ENCODE data around the gene NAXD. TPM values are rescaled to one million over a fixed set of nuclear protein-coding genes. Genes with fewer than 3 reads are reported as not detected.

NAXD gene
- total and polyA plus RNA-seq, 7 experiments from 2014 or later, result 17.2 to 35.4 (median 25.9) TPM

GRCh38 chr13:110625771-110626321, 10.5 kb downstream of the NAXD start:
- H3K27me3 Mint-ChIP-seq, result no peaks in the 10 kb centered on the region
- H3K4me1 Mint-ChIP-seq, result peaks cover 27 to 63% (median 50%) of the 10 kb centered on the region in 7 donors
- no peaks in the 10 kb centered on the region for H3K9me3 Mint-ChIP-seq
- no peaks in the 10 kb centered on the region for H3K9me3 ChIP-seq (ENCODE audit: control insufficient read depth in 2 of 3, low read length in 3 of 3)
- peak overlapping the region in 4 of 9 donors; percentile 53 to 83 (median 64) for H3K27ac Mint-ChIP-seq
- no peak overlapping the region for H3K4me3 ChIP-seq (ENCODE audit: low read length)
- H3K27me3 ChIP-seq (ENCODE audit: control insufficient read depth in 2 of 2, insufficient read depth in 2 of 2, low read length in 2 of 2), result no peaks in the 10 kb centered on the region
- ChIA-PET POLR2A (no interaction called here), CTCF (no interaction called here)
- H3K4me1 ChIP-seq (ENCODE audit: control insufficient read depth in 2 of 2, insufficient read depth in 2 of 2, low read length in 2 of 2), result no peaks in the 10 kb centered on the region
- H3K36me3 Mint-ChIP-seq, result peaks cover 3 to 32% (median 6%) of the 10 kb centered on the region in 5 donors
- H3K27ac ChIP-seq (ENCODE audit: low read depth, low read length), result no peak overlapping the region
- H3K36me3 ChIP-seq (ENCODE audit: control insufficient read depth in 2 of 3, insufficient read depth in 3 of 3, low read length in 3 of 3), result peaks cover 0 to 70% (median 7%) of the 10 kb centered on the region in 3 experiments
- intact Hi-C loops (cut with micrococcal nuclease), result no loop called here
- no peak overlapping the region for H3K4me3 Mint-ChIP-seq
- DNase-seq, result no peak
- no peak for ATAC-seq

GRCh38 chr13:110626521-110626920, 11.2 kb downstream of the NAXD start:
- Histone ChIP-seq H3K27ac (ENCODE audit: low read depth, low read length) (no peak overlapping the region), H3K27me3 (ENCODE audit: control insufficient read depth in 2 of 2, insufficient read depth in 2 of 2, low read length in 2 of 2) (no peaks in the 10 kb centered on the region), H3K4me3 (ENCODE audit: low read length) (no peak overlapping the region), H3K36me3 (ENCODE audit: control insufficient read depth in 2 of 3, insufficient read depth in 3 of 3, low read length in 3 of 3) (peaks cover 0 to 77% (median 7%) of the 10 kb centered on the region in 3 experiments), H3K9me3 (ENCODE audit: control insufficient read depth in 2 of 3, low read length in 3 of 3) (no peaks in the 10 kb centered on the region), H3K4me1 (ENCODE audit: control insufficient read depth in 2 of 2, insufficient read depth in 2 of 2, low read length in 2 of 2) (no peaks in the 10 kb centered on the region)
- DNase-seq (no peak), ATAC-seq (no peak)
- Mint-ChIP-seq H3K36me3 (peaks cover 3 to 32% (median 6%) of the 10 kb centered on the region in 5 donors), H3K4me1 (peaks cover 28 to 64% (median 55%) of the 10 kb centered on the region in 7 donors), H3K27ac (peak overlapping the region in 2 of 9 donors; percentile 54), H3K9me3 (no peaks in the 10 kb centered on the region), H3K27me3 (no peaks in the 10 kb centered on the region), H3K4me3 (no peak overlapping the region)
- ChIA-PET POLR2A (no interaction called here), CTCF (no interaction called here)
- intact Hi-C loops (cut with micrococcal nuclease), result no loop called here

GRCh38 chr13:110627351-110627750, 12.0 kb downstream of the NAXD start:
- ChIA-PET CTCF (no interaction called here), POLR2A (no interaction called here)
- no peaks in the 10 kb centered on the region for H3K4me1 ChIP-seq (ENCODE audit: control insufficient read depth in 2 of 2, insufficient read depth in 2 of 2, low read length in 2 of 2)
- H3K27ac ChIP-seq (ENCODE audit: low read depth, low read length), result no peak overlapping the region
- no peaks in the 10 kb centered on the region for H3K9me3 ChIP-seq (ENCODE audit: control insufficient read depth in 2 of 3, low read length in 3 of 3)
- H3K36me3 ChIP-seq (ENCODE audit: control insufficient read depth in 2 of 3, insufficient read depth in 3 of 3, low read length in 3 of 3), result peaks cover 0 to 74% (median 7%) of the 10 kb centered on the region in 3 experiments
- Mint-ChIP-seq H3K27ac (peak overlapping the region in 3 of 9 donors; percentile 54 to 76 (median 75)), H3K27me3 (no peaks in the 10 kb centered on the region), H3K9me3 (no peaks in the 10 kb centered on the region), H3K4me1 (peaks cover 30 to 62% (median 54%) of the 10 kb centered on the region in 7 donors), H3K4me3 (no peak overlapping the region), H3K36me3 (peaks cover 3 to 33% (median 11%) of the 10 kb centered on the region in 5 donors)
- DNase-seq (no peak), ATAC-seq (no peak)
- intact Hi-C loops (cut with micrococcal nuclease), result no loop called here
- no peaks in the 10 kb centered on the region for H3K27me3 ChIP-seq (ENCODE audit: control insufficient read depth in 2 of 2, insufficient read depth in 2 of 2, low read length in 2 of 2)
- no peak overlapping the region for H3K4me3 ChIP-seq (ENCODE audit: low read length)

- H3K27me3 ChIP-seq (ENCODE audit: control insufficient read depth in 2 of 2, insufficient read depth in 2 of 2, low read length in 2 of 2), result no peaks in the 10 kb centered on the region
- Mint-ChIP-seq H3K27ac (peak overlapping the region in 6 of 9 donors; percentile 41 to 76 (median 58)), H3K4me1 (peaks cover 29 to 57% (median 51%) of the 10 kb centered on the region in 7 donors), H3K27me3 (no peaks in the 10 kb centered on the region), H3K36me3 (peaks cover 3 to 30% (median 10%) of the 10 kb centered on the region in 5 donors), H3K4me3 (no peak overlapping the region), H3K9me3 (no peaks in the 10 kb centered on the region)
- DNase-seq, result no peak
- H3K4me1 ChIP-seq (ENCODE audit: control insufficient read depth in 2 of 2, insufficient read depth in 2 of 2, low read length in 2 of 2), result no peaks in the 10 kb centered on the region
- no peak for ATAC-seq
- no peak overlapping the region for H3K4me3 ChIP-seq (ENCODE audit: low read length)
- ChIA-PET CTCF (no interaction called here), POLR2A (no interaction called here)
- H3K9me3 ChIP-seq (ENCODE audit: control insufficient read depth in 2 of 3, low read length in 3 of 3), result no peaks in the 10 kb centered on the region
- no peak overlapping the region for H3K27ac ChIP-seq (ENCODE audit: low read depth, low read length)
- H3K36me3 ChIP-seq (ENCODE audit: control insufficient read depth in 2 of 3, insufficient read depth in 3 of 3, low read length in 3 of 3), result peaks cover 0 to 71% (median 7%) of the 10 kb centered on the region in 3 experiments
- intact Hi-C loops (cut with micrococcal nuclease), result no loop called here
These were observed 12.6 kb downstream of the NAXD start for GRCh38 chr13:110627761-110628476.

- intact Hi-C loops (cut with micrococcal nuclease), result no loop called here
- Histone ChIP-seq H3K27ac (ENCODE audit: low read depth, low read length) (no peak overlapping the region), H3K4me1 (ENCODE audit: control insufficient read depth in 2 of 2, insufficient read depth in 2 of 2, low read length in 2 of 2) (no peaks in the 10 kb centered on the region), H3K4me3 (ENCODE audit: low read length) (no peak overlapping the region), H3K9me3 (ENCODE audit: control insufficient read depth in 2 of 3, low read length in 3 of 3) (no peaks in the 10 kb centered on the region), H3K36me3 (ENCODE audit: control insufficient read depth in 2 of 3, insufficient read depth in 3 of 3, low read length in 3 of 3) (peaks cover 0 to 66% (median 7%) of the 10 kb centered on the region in 3 experiments), H3K27me3 (ENCODE audit: control insufficient read depth in 2 of 2, insufficient read depth in 2 of 2, low read length in 2 of 2) (no peaks in the 10 kb centered on the region)
- no peak for ATAC-seq
- Mint-ChIP-seq H3K9me3 (no peaks in the 10 kb centered on the region), H3K27ac (peak overlapping the region in 5 of 9 donors; percentile 41 to 76 (median 58)), H3K36me3 (peaks cover 3 to 28% (median 9%) of the 10 kb centered on the region in 5 donors), H3K4me1 (peaks cover 29 to 52% (median 47%) of the 10 kb centered on the region in 7 donors), H3K27me3 (no peaks in the 10 kb centered on the region), H3K4me3 (no peak overlapping the region)
- DNase-seq, result no peak
- POLR2A ChIA-PET, result no interaction called here
- CTCF ChIA-PET, result no interaction called here
These were observed 13.1 kb downstream of the NAXD start for GRCh38 chr13:110628477-110628793.

- H3K4me3 ChIP-seq (ENCODE audit: low read length), result no peak overlapping the region
- Mint-ChIP-seq H3K9me3 (no peaks in the 10 kb centered on the region), H3K27ac (peak overlapping the region in 8 of 9 donors; percentile 47 to 81 (median 70)), H3K4me3 (no peak overlapping the region), H3K27me3 (no peaks in the 10 kb centered on the region), H3K4me1 (peaks cover 29 to 52% (median 47%) of the 10 kb centered on the region in 7 donors), H3K36me3 (peaks cover 3 to 28% (median 9%) of the 10 kb centered on the region in 5 donors)
- ChIA-PET POLR2A (interaction anchor here (1.2 kb wide), 1 partner anchor 32 kb away, joined by 3 read pairs; no protein-coding TSS in a partner anchor), CTCF (no interaction called here)
- ATAC-seq (no peak), DNase-seq (no peak)
- H3K9me3 ChIP-seq (ENCODE audit: control insufficient read depth in 2 of 3, low read length in 3 of 3), result no peaks in the 10 kb centered on the region
- intact Hi-C loops (cut with micrococcal nuclease), result loop anchor here in 1 of 2 donors (1.0 kb wide), 1 partner anchor 13 kb away; no protein-coding TSS in a partner anchor
- no peaks in the 10 kb centered on the region for H3K4me1 ChIP-seq (ENCODE audit: control insufficient read depth in 2 of 2, insufficient read depth in 2 of 2, low read length in 2 of 2)
- H3K27me3 ChIP-seq (ENCODE audit: control insufficient read depth in 2 of 2, insufficient read depth in 2 of 2, low read length in 2 of 2), result no peaks in the 10 kb centered on the region
- H3K36me3 ChIP-seq (ENCODE audit: control insufficient read depth in 2 of 3, insufficient read depth in 3 of 3, low read length in 3 of 3), result peaks cover 3 to 65% (median 7%) of the 10 kb centered on the region in 3 experiments
- H3K27ac ChIP-seq (ENCODE audit: low read depth, low read length), result no peak overlapping the region
These were observed 13.8 kb downstream of the NAXD start for GRCh38 chr13:110628952-110629701.

Data from naive thymus-derived CD4-positive, alpha-beta T cell (primary cell).